Measurements from ENCODE around the gene NEMP1.
A peak's percentile ranks its signal among the peaks of the same experiment; 100 is the strongest.
"Not testable (repeated sequence)": the region's sequence is repeated elsewhere in the genome, so short reads cannot be mapped to it uniquely, and the experiment has no call there.

NEMP1 gene

GRCh38 chr12:57087691-57088353, 9.2 kb upstream of the NEMP1 start:
- peaks cover 18% of the 10 kb centered on the region for H3K36me3 ChIP-seq (ENCODE audit: insufficient read depth, low read length)
- H3K27ac ChIP-seq (ENCODE audit: low read depth, low read length), result peak overlapping the region; percentile 100
- no peaks in the 10 kb centered on the region for H3K27me3 ChIP-seq (ENCODE audit: control insufficient read depth in 1 of 2, insufficient read depth in 2 of 2, low read length in 2 of 2)
- H3K9me3 ChIP-seq (ENCODE audit: low read length), result no peaks in the 10 kb centered on the region
- peak overlapping the region; percentile 74 for H3K9ac ChIP-seq (ENCODE audit: low read length)
- H3K4me3 ChIP-seq (ENCODE audit: low read depth in 1 of 2, low read length in 2 of 2), result peak overlapping the region; percentile 75 to 81
- peaks cover 40% of the 10 kb centered on the region for H3K4me1 ChIP-seq (ENCODE audit: insufficient read depth, low read length)

GRCh38 chr12:57087010-57087690, 8.6 kb upstream of the NEMP1 start:
- H3K36me3 ChIP-seq (ENCODE audit: insufficient read depth, low read length), result peaks cover 11% of the 10 kb centered on the region
- H3K27me3 ChIP-seq (ENCODE audit: control insufficient read depth in 1 of 2, insufficient read depth in 2 of 2, low read length in 2 of 2), result no peaks in the 10 kb centered on the region
- H3K4me1 ChIP-seq (ENCODE audit: insufficient read depth, low read length), result peaks cover 33% of the 10 kb centered on the region
- peak overlapping the region; percentile 100 for H3K27ac ChIP-seq (ENCODE audit: low read depth, low read length)
- peak overlapping the region; percentile 81 to 84 for H3K4me3 ChIP-seq (ENCODE audit: low read depth in 1 of 2, low read length in 2 of 2)
- no peaks in the 10 kb centered on the region for H3K9me3 ChIP-seq (ENCODE audit: low read length)
- peak overlapping the region; percentile 96 for H3K9ac ChIP-seq (ENCODE audit: low read length)

- Histone ChIP-seq H3K4me1 (ENCODE audit: insufficient read depth, low read length) (peaks cover 27% of the 10 kb centered on the region), H3K36me3 (ENCODE audit: insufficient read depth, low read length) (peaks cover 5% of the 10 kb centered on the region), H3K4me3 (ENCODE audit: low read depth in 1 of 2, low read length in 2 of 2) (peak overlapping the region; percentile 81 to 84), H3K9ac (ENCODE audit: low read length) (peak overlapping the region; percentile 96), H3K9me3 (ENCODE audit: low read length) (no peaks in the 10 kb centered on the region), H3K27ac (ENCODE audit: low read depth, low read length) (peak overlapping the region; percentile 98), H3K27me3 (ENCODE audit: control insufficient read depth in 1 of 2, insufficient read depth in 2 of 2, low read length in 2 of 2) (no peaks in the 10 kb centered on the region)
Observed at GRCh38 chr12:57086493-57087009, 8.0 kb upstream of the NEMP1 start.

GRCh38 chr12:57085999-57086492, 7.5 kb upstream of the NEMP1 start:
- peak overlapping the region; percentile 98 for H3K27ac ChIP-seq (ENCODE audit: low read depth, low read length)
- H3K9ac ChIP-seq (ENCODE audit: low read length), result peak overlapping the region; percentile 96
- peaks cover under 1% of the 10 kb centered on the region for H3K36me3 ChIP-seq (ENCODE audit: insufficient read depth, low read length)
- H3K9me3 ChIP-seq (ENCODE audit: low read length), result no peaks in the 10 kb centered on the region
- peaks cover 22% of the 10 kb centered on the region for H3K4me1 ChIP-seq (ENCODE audit: insufficient read depth, low read length)
- H3K4me3 ChIP-seq (ENCODE audit: low read depth in 1 of 2, low read length in 2 of 2), result peak overlapping the region in 1 of 2 donors; percentile 84
- no peaks in the 10 kb centered on the region for H3K27me3 ChIP-seq (ENCODE audit: control insufficient read depth in 1 of 2, insufficient read depth in 2 of 2, low read length in 2 of 2)

- H3K27me3 ChIP-seq (ENCODE audit: control insufficient read depth in 1 of 2, insufficient read depth in 2 of 2, low read length in 2 of 2), result no peaks in the 10 kb centered on the region
Observed at GRCh38 chr12:57080855-57081254, 2.3 kb upstream of the NEMP1 start.

GRCh38 chr12:57079821-57080220, 1.2 kb upstream of the NEMP1 start:
- Histone ChIP-seq H3K4me1 (ENCODE audit: insufficient read depth, low read length) (peaks cover 7% of the 10 kb centered on the region), H3K27me3 (ENCODE audit: control insufficient read depth in 1 of 2, insufficient read depth in 2 of 2, low read length in 2 of 2) (no peaks in the 10 kb centered on the region), H3K9me3 (ENCODE audit: low read length) (no peaks in the 10 kb centered on the region), H3K4me3 (ENCODE audit: low read depth in 1 of 2, low read length in 2 of 2) (no peak overlapping the region), H3K36me3 (ENCODE audit: insufficient read depth, low read length) (no peaks in the 10 kb centered on the region), H3K27ac (ENCODE audit: low read depth, low read length) (peak overlapping the region; percentile 74), H3K9ac (ENCODE audit: low read length) (no peak overlapping the region)

More at GRCh38 chr12:57080855-57081254, 2.3 kb upstream of the NEMP1 start:
- H3K9me3 ChIP-seq (ENCODE audit: low read length), result no peaks in the 10 kb centered on the region
- H3K4me1 ChIP-seq (ENCODE audit: insufficient read depth, low read length), result peaks cover 14% of the 10 kb centered on the region
- H3K36me3 ChIP-seq (ENCODE audit: insufficient read depth, low read length), result no peaks in the 10 kb centered on the region
- H3K9ac ChIP-seq (ENCODE audit: low read length), result no peak overlapping the region
- no peak overlapping the region for H3K27ac ChIP-seq (ENCODE audit: low read depth, low read length)
- H3K4me3 ChIP-seq (ENCODE audit: low read depth in 1 of 2, low read length in 2 of 2), result no peak overlapping the region

- H3K4me3 ChIP-seq (ENCODE audit: low read depth in 1 of 2, low read length in 2 of 2); H3K36me3 ChIP-seq (ENCODE audit: insufficient read depth, low read length); H3K9ac ChIP-seq (ENCODE audit: low read length); H3K9me3 ChIP-seq (ENCODE audit: low read length); H3K27ac ChIP-seq (ENCODE audit: low read depth, low read length); H3K27me3 ChIP-seq (ENCODE audit: control insufficient read depth in 1 of 2, insufficient read depth in 2 of 2, low read length in 2 of 2): not testable (repeated sequence)
- peaks cover 15% of the 10 kb centered on the region for H3K4me1 ChIP-seq (ENCODE audit: insufficient read depth, low read length)
Observed at GRCh38 chr12:57073566-57074450, 4.8 kb downstream of the NEMP1 start.

- Histone ChIP-seq H3K9ac (ENCODE audit: low read length) (no peak overlapping the region), H3K4me3 (ENCODE audit: low read depth in 1 of 2, low read length in 2 of 2) (no peak overlapping the region), H3K4me1 (ENCODE audit: insufficient read depth, low read length) (peaks cover 15% of the 10 kb centered on the region), H3K27me3 (ENCODE audit: control insufficient read depth in 1 of 2, insufficient read depth in 2 of 2, low read length in 2 of 2) (no peaks in the 10 kb centered on the region), H3K9me3 (ENCODE audit: low read length) (no peaks in the 10 kb centered on the region), H3K27ac (ENCODE audit: low read depth, low read length) (peak overlapping the region; percentile 44), H3K36me3 (ENCODE audit: insufficient read depth, low read length) (no peaks in the 10 kb centered on the region)
Observed at GRCh38 chr12:57072661-57073060, 5.9 kb downstream of the NEMP1 start.

- H3K27me3 ChIP-seq (ENCODE audit: control insufficient read depth in 1 of 2, insufficient read depth in 2 of 2, low read length in 2 of 2), result no peaks in the 10 kb centered on the region
- peak overlapping the region; percentile 44 for H3K9ac ChIP-seq (ENCODE audit: low read length)
- peaks cover 15% of the 10 kb centered on the region for H3K4me1 ChIP-seq (ENCODE audit: insufficient read depth, low read length)
- H3K27ac ChIP-seq (ENCODE audit: low read depth, low read length), result peak overlapping the region; percentile 70
- H3K4me3 ChIP-seq (ENCODE audit: low read depth in 1 of 2, low read length in 2 of 2), result no peak overlapping the region
- no peaks in the 10 kb centered on the region for H3K9me3 ChIP-seq (ENCODE audit: low read length)
- no peaks in the 10 kb centered on the region for H3K36me3 ChIP-seq (ENCODE audit: insufficient read depth, low read length)
Observed at GRCh38 chr12:57069523-57069922, 9.1 kb downstream of the NEMP1 start.

- H3K36me3 ChIP-seq (ENCODE audit: insufficient read depth, low read length), result no peaks in the 10 kb centered on the region
- H3K27me3 ChIP-seq (ENCODE audit: control insufficient read depth in 1 of 2, insufficient read depth in 2 of 2, low read length in 2 of 2), result no peaks in the 10 kb centered on the region
- no peak overlapping the region for H3K9ac ChIP-seq (ENCODE audit: low read length)
- H3K4me1 ChIP-seq (ENCODE audit: insufficient read depth, low read length), result peaks cover 9% of the 10 kb centered on the region
- no peak overlapping the region for H3K4me3 ChIP-seq (ENCODE audit: low read depth in 1 of 2, low read length in 2 of 2)
- no peaks in the 10 kb centered on the region for H3K9me3 ChIP-seq (ENCODE audit: low read length)
- H3K27ac ChIP-seq (ENCODE audit: low read depth, low read length), result no peak overlapping the region
Observed at GRCh38 chr12:57066245-57066644, 12.3 kb downstream of the NEMP1 start.
